ENCODE results near the gene FUT7.
"Not testable (repeated sequence)": the region's sequence is repeated elsewhere in the genome, so short reads cannot be mapped to it uniquely, and the experiment has no call there.

The FUT7 gene

DNA sequence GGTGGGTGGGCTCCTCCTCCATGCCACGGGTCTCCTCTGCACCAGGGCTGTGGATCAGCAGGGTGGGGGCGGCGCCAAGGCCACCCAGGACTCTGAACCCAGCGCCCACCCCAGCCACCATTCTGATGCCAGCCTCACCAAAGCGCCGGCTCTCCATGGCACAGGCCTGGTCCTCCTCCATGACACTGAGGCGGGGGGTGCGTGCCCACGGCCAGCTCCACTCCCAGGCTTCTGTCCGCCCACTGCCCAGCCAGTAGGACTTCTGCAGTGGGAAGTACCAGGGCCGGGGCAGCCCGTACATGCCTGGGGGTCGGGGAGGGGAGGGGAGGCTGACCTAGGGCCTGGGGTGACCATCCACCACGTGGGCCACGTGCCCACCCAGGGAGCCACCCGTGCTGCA lies 15.5 kb downstream of the FUT7 start:
- no peak for DNase-seq

DNA sequence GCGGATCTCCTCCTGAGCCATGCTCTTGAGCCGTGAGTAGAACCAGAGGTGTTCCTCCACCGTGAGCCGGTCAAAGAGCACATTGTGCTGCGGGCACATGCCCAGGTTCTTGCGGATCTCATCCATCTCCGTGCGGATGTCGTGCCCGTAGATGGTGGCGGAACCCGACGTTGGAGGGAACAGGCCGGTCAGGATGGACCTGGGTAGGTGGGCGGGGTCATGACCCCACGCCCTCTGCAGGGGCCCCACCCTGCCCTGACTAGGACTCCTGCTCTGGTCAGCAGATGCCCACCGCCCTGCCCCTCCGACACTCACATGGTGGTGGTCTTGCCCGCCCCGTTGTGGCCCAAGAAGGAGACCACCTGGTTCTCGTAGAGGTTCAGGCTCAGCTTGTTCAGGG lies 15.9 kb downstream of the FUT7 start:
- DNase-seq = no peak

DNA sequence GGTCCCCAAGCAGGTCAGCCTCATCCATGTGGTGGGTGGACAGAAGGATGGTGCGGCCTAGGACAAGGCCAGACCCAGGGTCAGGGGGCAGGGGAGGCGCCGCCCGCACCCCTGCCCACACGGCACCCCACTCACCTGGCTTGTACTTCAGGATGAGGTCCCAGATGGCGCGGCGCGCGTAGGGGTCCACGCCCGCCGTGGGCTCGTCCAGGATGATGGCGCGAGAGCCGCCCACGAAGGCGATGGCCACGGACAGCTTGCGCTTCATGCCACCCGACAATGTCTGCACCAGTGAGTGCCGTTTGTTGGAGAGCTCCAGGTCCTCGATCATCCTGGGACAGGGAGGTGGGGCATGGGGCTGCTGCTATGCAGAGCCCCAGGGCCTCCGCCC lies 16.4 kb downstream of the FUT7 start:
- no peak for DNase-seq

DNA sequence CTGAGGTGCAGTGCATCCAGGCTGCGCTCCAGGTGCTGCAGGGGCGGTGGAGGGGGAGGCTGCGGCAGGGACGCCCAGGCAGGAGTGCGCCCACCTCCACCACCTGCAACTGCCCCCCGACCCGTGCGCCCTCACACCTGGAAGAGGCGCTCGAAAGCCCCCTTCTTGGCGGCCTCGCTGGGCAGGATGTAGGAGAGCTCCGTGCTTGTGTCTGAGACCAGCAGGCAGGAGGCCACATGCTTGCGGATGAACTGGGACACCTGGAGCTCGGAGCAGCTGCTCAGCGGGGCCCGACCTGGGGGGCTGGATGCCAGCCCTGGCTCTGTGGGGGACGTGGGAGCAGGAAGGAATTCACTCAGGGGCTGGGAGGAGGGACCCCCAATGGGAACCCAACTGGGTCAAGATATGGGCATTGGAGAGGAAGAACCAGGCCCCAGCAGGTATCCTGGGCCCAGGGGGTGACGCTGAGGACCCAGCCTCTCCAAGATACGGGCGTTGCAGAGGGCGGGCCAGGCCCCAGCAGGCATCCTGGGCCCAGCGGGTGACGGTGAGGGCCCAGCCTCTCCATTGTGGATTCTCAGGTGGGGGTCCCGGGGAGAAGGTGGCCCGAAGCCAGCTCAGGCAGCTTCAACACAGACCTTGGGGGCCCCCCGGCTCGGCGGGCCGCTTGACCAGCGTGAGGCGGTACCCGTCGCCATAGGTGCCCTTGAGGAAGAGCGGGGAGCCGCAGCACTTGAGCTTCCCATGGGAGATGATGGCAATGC lies 16.9 kb downstream of the FUT7 start:
- no peak for DNase-seq

DNA sequence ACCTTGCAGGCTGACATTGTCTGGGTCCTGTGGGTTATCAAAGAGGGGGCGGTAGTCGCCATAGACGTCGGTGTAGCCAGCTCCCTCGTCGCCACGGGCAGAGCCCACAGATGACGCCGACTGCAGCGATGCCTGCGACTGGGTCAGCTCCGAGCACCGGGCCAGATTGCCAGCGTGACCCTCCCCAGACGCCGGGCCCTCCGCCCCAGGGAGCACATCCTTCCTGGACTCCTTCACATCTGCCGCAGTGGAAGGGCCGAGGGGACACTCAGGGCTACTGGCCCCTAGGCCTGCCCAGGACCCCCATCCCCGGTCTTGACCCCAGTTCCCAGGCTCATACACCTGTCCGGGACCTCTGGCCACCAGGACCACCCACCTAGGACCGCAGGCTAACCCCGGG lies 17.7 kb downstream of the FUT7 start:
- DNase-seq = no peak

DNA sequence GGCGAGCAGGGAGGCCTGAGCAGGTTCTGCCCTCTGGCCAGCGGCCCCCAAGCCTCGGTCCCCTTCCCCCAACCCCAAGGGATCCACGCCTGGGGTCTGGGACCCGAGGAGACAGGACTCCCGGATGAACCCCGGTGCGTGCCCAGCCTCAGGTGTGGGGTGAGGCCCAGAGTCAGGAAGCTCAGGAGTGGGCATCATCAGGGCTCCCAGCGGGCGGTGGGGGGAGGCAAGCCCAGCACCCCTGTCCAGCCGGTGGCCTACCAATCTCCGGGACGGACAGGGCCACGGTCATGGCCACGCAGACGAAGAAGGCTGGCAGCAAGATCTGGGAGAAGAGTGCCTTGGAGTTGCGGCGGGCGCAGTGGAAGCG lies 18.3 kb downstream of the FUT7 start:
- no peak for DNase-seq

DNA sequence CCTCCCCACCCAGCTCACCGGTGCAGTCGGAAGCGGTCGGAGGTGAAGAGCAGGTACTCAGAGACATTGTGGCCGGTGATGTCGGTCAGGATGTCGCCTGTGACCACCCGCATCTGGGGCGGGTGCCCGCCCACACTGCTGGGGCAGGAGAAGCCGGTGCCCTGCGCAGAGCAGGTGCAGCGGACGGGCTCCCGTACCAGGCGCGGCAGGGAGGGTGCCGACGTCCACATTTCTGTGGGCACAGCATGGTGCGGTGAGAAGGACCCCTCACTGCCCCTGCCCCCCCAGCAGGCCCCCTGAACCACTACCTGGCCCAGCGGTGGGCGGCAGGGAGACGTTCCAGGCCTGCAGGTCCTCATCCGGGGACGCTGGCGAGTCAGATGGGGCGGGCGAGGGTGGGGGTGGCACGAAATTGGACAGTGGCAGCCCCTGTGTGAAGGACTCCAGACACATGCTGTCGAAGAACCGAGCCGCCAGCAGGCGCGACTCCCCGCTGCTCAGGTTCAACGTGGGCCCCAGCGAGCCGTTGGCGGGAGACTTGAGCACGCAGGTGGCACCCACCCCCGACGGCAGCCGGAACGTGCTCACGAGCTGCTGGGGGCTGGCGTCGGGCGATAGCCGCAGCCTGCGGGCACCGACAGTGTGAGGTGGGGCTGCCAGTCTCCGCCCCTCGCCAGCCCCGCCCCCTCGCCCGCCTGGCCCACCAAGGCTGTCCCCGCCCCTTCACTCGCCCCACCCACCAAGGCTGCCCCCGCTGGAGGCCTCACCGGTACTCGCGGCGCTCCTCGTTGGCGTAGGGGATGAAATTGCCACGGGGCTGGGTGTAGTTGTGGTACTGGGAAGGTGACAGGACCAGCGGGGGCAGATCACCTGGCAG lies 19.0 kb downstream of the FUT7 start:
- DNase-seq = no peak

DNA sequence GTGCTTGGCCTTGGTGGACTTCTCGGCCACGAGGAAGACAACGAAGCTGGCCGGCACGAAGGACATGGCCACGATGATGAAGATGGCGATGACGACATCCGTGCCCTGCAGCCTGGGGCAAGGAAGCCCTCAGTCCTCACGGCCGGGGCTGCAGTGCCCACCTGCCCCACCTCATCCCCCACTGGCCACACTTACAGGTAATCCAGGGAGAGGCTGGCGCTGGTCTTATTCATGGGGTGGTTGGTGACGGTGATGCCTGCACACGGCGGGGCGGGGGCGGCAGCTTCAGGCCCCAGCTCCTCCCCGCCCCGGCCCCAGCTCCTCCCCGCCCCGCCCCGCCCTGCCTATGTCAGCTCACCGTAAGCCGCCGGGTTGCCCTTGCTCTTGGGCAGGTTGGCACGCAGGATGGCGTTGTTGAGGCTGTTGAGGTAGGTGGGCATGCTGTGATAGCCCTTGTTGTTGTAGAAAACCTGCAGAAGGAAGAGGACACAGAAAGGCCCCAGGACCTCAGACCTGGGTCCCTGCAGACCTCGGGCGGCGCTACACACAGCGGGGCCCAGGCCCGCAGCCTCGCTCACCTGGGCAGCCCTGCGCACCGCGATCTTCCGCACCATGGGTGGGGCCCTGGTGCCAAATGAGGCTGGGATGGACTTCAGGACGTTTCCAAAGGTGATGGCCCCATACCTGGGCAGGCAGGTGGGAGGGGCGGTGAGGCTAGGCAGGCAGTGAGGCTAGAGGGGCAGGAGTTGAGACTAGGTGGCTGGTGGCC lies 19.8 kb downstream of the FUT7 start:
- no peak for DNase-seq

DNA sequence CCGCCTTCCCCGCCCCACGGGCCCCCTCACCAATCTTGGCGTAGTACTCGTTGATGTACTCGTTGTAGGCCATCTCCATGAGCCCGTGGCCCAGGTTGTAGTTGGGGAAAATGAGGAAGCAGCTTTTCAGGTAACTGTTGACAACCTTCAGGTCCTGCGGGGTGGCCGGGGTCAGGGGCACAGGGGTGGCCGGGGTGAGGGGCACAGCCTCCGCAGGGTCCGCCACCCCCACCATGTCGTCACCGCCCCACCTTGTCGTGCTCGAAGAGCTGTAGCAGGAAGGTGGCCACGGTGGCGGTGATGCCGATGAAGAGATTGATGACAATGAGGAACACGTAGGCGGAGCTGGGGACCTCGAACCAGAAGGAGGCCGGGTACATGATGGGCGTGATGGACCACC lies 20.7 kb downstream of the FUT7 start:
- DNase-seq = no peak

DNA sequence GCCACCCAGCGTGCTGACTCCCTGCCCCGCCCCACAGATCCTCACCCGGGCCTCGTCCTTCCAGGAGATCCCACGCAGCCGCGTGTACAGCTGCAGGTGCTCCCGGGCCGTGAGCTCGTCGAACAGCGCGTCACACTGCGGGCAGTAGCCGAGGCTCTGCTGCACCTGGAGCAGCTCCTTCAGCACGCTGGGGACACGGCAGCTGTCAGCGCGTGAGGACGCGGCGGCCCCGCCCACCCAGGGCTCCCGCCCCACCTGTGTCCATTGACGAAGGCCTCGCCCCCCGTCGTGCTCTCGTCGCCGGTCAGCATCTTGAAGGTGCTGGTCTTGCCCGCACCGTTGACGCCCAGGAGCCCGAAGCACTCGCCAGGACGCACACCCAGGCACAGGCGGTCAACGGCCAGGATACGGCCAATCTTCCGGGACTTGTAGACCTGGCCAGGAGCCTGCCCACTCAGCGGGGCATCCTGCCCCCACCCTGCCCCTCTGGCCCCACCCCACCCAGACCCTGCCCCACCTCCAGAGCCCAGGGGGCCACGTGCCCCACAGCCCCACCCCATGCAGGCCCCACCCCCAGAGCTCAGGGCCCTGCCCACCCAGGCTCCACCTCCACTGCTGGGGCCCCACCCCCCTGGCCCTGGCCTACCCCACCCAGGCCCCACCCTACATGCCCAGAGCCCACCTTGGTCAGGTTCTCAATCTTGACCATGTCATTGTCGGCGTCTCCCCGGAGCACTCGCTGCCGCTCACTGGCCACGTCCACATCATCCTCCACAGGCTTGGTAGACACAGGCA lies 21.8 kb downstream of the FUT7 start:
- no peak for DNase-seq

DNA sequence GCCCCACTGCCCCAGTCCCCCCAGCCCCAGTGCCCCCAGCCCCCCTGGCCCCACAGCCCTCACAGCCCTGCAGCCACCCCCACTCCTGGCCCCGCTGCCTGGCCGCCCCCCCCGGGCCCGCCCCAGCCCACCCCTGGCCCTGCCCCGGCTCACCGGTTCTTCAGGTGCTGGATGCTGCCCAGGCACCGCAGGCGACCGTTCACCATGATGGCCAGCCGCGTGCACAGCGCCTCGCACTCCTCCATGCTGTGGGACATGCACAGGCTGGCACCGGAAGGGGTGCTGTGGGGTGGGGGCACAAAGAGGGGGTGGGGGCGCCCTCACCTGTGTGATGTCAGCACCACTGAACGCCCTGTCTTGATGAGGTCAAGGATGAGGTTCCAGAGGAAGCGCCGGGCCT lies 22.7 kb downstream of the FUT7 start:
- DNase-seq = no peak

DNA sequence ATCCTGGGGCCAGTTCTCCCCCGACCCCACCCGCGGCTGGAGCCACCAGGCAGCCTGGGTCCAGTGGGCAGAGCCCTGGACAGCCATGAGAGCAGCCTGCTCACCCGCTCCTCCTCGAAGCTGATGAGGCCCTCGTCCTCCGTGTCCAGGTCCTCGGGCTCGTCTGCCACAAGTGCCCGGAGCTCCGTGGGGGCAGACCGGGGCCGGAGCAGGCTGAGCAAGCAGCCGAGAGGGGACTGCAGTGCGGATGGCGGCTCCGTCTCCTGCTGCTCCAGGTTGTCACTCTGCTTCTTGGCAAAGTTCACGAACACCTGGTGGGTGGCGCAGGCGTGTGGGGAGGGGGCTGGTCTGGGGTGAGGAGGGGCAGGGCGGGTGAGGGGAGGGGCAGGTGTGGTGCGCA lies 23.6 kb downstream of the FUT7 start:
- no peak for DNase-seq

DNA sequence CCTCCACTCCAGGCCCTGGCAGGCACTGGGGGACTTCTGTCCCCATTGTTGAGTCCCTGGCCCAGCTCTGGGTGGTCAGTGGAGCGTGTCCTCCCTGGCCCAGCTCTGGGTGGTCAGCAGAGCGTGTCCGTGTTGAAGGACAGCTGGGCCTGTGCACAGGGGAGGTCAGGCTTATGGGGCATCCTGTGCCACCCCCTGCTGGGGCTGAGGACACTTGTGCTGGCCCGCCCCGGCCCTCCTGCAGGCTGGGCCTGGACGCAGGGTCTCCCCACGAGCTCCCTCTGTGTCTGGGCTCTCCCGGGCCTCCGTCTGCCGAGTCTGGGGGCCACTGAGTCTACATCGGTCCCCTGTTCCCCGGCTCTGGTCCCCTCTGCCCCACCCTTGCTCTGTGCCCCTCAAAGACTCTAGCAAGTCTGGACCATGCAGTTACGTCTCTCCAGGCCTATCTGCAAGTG lies 24.0 kb downstream of the FUT7 start:
- DNase-seq = no peak

DNA sequence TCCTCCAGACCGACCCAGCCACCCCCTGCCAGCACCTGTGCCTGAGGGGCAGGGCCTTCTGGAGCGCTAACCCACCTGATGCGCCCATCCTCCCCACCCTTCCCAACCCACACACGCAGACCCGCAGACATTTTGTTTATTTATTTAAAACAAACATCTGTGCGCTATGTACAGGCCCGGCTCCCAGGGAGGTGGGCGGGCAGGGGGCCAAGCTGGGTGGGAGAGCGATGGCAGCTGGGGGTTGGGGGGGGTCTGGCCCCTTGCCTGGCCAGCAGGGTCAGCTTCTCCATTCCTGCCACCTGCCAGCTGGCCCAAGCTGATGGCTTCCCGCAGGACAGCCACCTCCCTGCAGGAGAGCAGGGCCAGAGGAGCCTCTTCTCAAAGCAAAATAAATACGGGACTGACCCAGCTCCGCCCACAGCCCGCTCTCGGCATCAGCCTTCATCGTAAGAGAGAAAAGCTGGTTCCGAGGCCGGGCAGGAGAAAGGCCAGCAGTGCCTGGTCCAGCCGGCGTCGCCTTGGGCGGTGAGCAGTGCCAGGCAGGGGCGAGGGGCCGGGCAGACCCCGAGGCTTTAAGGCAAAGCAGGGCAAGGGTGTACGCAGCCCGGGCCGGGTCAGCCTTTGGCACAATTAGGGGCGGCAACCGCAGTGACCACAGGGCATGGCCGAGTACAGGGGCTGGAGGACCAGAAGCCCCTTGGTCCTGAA lies 24.6 kb downstream of the FUT7 start:
- DNase-seq = no peak

DNA sequence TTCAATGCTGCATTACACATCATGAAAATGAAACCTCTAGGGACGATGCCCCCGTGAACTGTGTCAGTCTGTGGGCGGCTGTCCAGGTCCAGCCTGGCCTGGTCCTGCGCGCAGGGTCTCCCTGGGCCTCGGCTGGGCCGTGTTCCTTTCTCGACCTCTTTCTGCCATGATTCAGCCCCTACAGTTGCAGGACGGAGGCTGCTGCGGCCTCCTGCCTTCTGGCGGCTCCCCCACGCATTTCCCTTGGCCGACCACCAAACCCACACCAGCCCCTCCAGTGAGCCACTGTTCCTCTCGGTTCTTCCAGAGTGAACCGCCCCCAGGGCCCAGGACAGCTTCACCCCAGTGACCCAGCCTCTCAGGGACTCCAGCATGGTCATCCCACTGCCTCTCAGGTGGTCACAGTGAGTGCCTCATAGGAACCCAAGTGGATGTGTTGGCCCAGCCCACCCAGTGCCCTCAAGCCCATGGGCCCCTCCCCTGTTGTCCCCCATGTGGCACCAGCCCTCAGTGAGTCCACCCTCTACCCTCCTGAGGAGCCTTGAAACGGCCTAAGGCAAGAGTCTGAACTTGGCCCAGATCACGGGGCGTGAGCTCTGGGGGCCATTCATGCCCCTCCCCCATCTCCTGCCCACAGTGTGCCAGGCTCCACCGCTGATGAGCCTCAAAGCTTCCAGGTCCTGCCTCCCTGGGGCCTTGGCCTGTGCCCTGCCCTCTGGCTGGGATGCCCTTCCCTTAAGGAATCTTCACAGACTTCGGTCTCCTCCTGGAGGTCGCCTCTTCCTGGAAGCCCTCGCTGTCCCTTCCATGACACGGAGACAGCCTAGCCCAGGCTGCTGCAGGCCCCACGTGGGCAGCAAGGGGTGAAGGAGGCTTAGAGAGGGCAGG lies 25.5 kb downstream of the FUT7 start:
- no peak for DNase-seq

DNA sequence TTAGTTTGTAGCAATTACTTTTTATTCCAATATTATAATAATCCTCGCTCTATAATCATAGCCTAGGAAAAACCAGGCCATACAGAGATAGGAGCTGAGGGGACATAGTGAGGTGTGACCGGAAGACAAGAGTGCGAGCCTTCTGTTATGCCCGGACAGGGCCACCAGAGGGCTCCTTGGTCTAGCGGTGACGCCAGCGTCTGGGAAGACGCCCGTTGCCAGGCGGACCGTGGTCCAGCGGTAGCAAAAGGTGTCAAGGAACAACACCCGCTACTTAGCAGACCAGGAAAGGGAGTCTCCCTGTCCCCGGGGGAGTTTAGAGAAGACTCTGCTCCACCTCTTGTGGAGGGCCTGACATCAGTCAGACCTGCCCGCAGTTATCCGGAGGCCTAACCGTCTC lies 27.6 kb downstream of the FUT7 start:
- DNase-seq = not testable (repeated sequence)

DNA sequence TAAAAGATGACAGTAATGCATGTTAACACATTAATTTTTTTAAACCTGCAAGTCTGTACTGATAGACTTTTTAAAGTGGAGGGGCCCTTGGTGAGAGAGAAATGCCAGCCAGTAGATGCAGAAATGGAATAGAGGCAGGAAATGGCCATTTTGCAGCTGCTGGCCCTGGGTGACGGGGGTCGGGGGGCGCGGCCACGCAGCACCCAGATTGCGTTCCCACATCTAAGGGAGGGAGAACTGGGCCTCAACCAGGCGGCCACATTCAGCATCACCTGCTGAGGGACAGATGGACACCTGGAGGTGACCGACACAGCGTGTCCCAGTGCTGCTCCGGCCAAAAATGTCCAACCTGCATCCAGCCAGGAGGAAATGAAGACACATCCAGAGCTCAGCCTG lies 29.2 kb downstream of the FUT7 start:
- DNase-seq = no peak

DNA sequence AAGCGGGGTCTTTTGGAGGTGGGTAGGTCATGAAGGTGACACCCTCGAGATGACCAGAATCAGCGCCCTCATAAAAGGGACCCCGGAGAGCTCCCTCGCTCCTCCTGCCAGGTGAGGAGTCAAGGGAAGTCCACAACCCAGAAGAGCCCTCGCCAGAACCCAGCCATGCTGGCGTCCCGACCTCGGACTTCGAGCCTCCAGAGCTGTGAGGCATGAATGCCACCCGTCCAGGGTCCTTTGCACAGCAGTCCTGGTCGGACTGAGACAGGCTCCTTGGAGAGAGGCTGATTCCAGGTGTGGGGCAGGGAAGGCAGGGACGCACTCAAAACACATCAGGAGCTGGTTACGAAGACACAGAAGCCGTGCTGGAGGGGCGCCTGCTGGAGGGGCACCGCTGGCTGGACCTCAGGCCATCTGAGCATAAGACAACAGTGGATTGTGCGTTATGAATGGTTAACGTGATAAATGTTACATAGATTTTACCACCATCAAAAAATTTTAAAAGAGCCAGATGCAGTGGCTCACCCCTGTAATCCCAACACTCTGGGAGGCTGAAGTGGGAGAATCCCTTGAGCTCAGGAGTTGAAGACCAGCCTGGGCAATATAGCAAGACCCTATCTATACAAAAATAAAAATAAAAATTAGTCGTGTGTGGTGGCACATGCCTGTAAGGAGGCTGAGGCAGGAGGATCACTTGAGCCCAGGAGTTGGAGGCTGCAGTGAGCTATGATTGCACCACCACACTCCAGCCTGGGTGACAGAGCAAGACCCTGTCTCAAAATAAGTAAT lies 29.8 kb downstream of the FUT7 start:
- no peak for DNase-seq

DNA sequence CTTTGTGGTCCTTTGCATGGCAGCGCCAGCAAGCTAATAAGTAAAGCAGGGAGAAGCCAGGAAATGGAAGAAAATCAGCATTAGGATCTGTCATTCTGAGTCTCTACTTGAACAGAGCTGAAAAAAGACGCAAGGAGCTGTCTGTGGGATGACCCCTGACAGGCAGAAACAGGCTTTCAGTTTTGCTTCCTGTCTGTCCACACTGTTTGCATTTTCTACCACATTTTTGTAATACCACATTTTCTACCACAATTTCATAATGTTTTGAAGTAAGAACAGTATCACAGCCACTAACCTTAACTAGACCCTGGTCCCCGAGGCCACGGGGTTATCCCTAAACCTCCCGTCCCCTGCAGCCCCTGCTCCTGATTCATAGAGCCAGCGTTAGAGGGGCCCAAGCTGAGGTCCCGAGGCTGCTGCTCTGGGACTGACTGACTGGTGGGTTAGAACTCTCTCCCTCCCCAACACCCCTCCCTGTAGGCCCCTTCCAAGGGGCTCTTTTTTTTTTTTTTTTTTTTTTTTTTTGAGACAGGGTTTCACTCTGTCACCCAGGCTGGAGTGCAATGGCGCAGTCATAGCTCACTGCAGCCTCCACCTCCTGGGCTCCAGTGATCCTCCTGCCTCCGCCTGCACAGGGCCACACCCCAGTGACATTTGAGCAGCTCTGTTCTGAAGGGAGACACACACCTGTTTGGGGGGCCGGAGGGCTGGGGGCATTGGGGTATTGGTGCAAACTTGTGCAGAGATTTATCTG lies 31.5 kb downstream of the FUT7 start:
- peak; percentile 56 for DNase-seq
